Immature natural killer cell (primary cell): ENCODE measurements around the gene SERPINH1. TPM values are rescaled to one million over a fixed set of nuclear protein-coding genes. Genes with fewer than 3 reads are reported as not detected.

Source experiments
- DNase-seq, 3 donors: peaks; one replicate each; pipeline ENCODE4 v3.0.0; 2022; ENCODE audit warnings: mixed read lengths in 1 of 3
- H3K27ac Mint-ChIP-seq, 6 donors: one replicate each; pipeline ENCODE4 v1.8.0; 2020; ENCODE audit warnings: mixed read lengths in 6 of 6, mild to moderate bottlenecking in 5 of 6, inconsistent platforms in 4 of 6, moderate library complexity in 3 of 6
- H3K27me3 Mint-ChIP-seq, 3 donors: one replicate each; pipeline ENCODE4 v1.8.0; 2020 to 2021; ENCODE audit warnings: low read depth in 3 of 3, mild to moderate bottlenecking in 3 of 3, mixed read lengths in 3 of 3, moderate library complexity in 3 of 3, inconsistent platforms in 1 of 3
- H3K36me3 Mint-ChIP-seq, 3 donors: one replicate each; pipeline ENCODE4 v1.8.0; 2020; ENCODE audit warnings: mixed read lengths in 3 of 3, inconsistent platforms in 2 of 3, mild to moderate bottlenecking in 2 of 3
- H3K4me1 Mint-ChIP-seq, 2 donors: one replicate each; pipeline ENCODE4 v1.8.0; 2020; ENCODE audit warnings: inconsistent platforms in 2 of 2, mild to moderate bottlenecking in 2 of 2, mixed read lengths in 2 of 2, moderate library complexity in 1 of 2
- H3K4me3 Mint-ChIP-seq, 5 donors: one replicate each; pipeline ENCODE4 v1.8.0; 2020; ENCODE audit warnings: mild to moderate bottlenecking in 5 of 5, mixed read lengths in 5 of 5, inconsistent platforms in 3 of 5, moderate library complexity in 3 of 5
- H3K9me3 Mint-ChIP-seq, 6 donors: one replicate each; pipeline ENCODE4 v1.8.0; 2020; ENCODE audit warnings: mild to moderate bottlenecking in 6 of 6, mixed read lengths in 6 of 6, inconsistent platforms in 4 of 6, moderate library complexity in 3 of 6
- polyA plus RNA-seq, 3 donors: library from polyadenylated mRNA; unstranded; fragments of 300-500 nt; fragmentation: Illumina TruSeq; gene quantifications; one replicate each; pipeline ENCODE4 v1.2.3, GENCODE V29; 2021

SERPINH1 gene
- polyA plus RNA-seq, 3 donors from 2014 or later = 3.4 to 8.4 (median 4.5) TPM

GRCh38 chr11:75611823-75612222 is 49.8 kb downstream of the SERPINH1 start:
- Mint-ChIP-seq H3K9me3 (peaks cover 0 to 4% (median 0%) of the 10 kb centered on the region in 6 donors), H3K4me3 (no peak overlapping the region), H3K27ac (no peak overlapping the region), H3K4me1 (no peaks in the 10 kb centered on the region), H3K27me3 (peaks cover 0 to 5% (median 0%) of the 10 kb centered on the region in 3 donors), H3K36me3 (no peaks in the 10 kb centered on the region)
- no peak for DNase-seq

- no peak for DNase-seq
- Mint-ChIP-seq H3K9me3 (peaks cover 0 to 5% (median 0%) of the 10 kb centered on the region in 6 donors), H3K4me3 (no peak overlapping the region), H3K27me3 (peaks cover 0 to 3% (median 2%) of the 10 kb centered on the region in 3 donors), H3K36me3 (no peaks in the 10 kb centered on the region), H3K4me1 (no peaks in the 10 kb centered on the region), H3K27ac (no peak overlapping the region)
Observed at GRCh38 chr11:75615751-75616150, 53.7 kb downstream of the SERPINH1 start.

- no peak overlapping the region for H3K4me3 Mint-ChIP-seq
- no peak for DNase-seq
- H3K27me3 Mint-ChIP-seq = peaks cover 0 to 3% (median 2%) of the 10 kb centered on the region in 3 donors
- H3K36me3 Mint-ChIP-seq = no peaks in the 10 kb centered on the region
- H3K4me1 Mint-ChIP-seq = no peaks in the 10 kb centered on the region
- H3K27ac Mint-ChIP-seq = no peak overlapping the region
- peaks cover 0 to 5% (median 0%) of the 10 kb centered on the region in 6 donors for H3K9me3 Mint-ChIP-seq
Observed at GRCh38 chr11:75616281-75616680, 54.2 kb downstream of the SERPINH1 start.

Other genes starting within 250 kb of the SERPINH1 start
- gene ARRB1, start 210.6 kb upstream of the SERPINH1 start, polyA plus RNA-seq = 10 to 100 TPM; 28.7 to 51.1 (median 41.5) TPM
- 1,000 to 10,000 TPM; 2,605 to 4,768 (median 2,974) TPM for gene RPS3, start 162.7 kb upstream of the SERPINH1 start, polyA plus RNA-seq
- gene KLHL35, start 129.1 kb upstream of the SERPINH1 start, polyA plus RNA-seq = 1 to 10 TPM in 1 of 3 donors, under 1 TPM in 1, not detected in 1; 0.41 to 1.6 TPM
- gene GDPD5, start 36.3 kb upstream of the SERPINH1 start, polyA plus RNA-seq = 1 to 10 TPM; 1.8 to 9.2 (median 4.1) TPM
- not detected for gene MAP6, start 106.8 kb downstream of the SERPINH1 start, polyA plus RNA-seq
- gene MOGAT2, start 155.6 kb downstream of the SERPINH1 start, polyA plus RNA-seq = not detected
- gene DGAT2, start 206.5 kb downstream of the SERPINH1 start, polyA plus RNA-seq = under 1 TPM in 2 of 3 donors, not detected in 1; 0.22 to 0.63 TPM